Panc1 (cell line): Measurements from ENCODE around the gene KBTBD3.

Source experiments
- CTCF ChIP-seq: fragments of 450-650 bp; IDR thresholded peaks from 2 replicates; pipeline ENCODE4 v1.5.1; 2017; ENCODE audit warnings: mild to moderate bottlenecking
- POLR2AphosphoS5 ChIP-seq: IDR thresholded peaks from 2 replicates; pipeline ENCODE4 v1.6.1; 2012; ENCODE audit warnings: mild to moderate bottlenecking, low read depth, low read length, moderate library complexity
- REST ChIP-seq, 2 experiments: IDR thresholded peaks; 2 replicates each; pipeline ENCODE4 v1.6.1; 2011 to 2012; ENCODE audit warnings: low read depth in 2 of 2, control low read depth in 1 of 2, low read length in 1 of 2, mild to moderate bottlenecking in 1 of 2, moderate library complexity in 1 of 2; ENCODE audit not compliant: insufficient read depth in 1 of 2
- SIN3A ChIP-seq: IDR thresholded peaks from 2 replicates; pipeline ENCODE4 v1.6.1; 2012; ENCODE audit warnings: low read depth, mild to moderate bottlenecking, low read length, moderate library complexity, borderline replicate concordance; ENCODE audit not compliant: insufficient read depth

- no peak for TF ChIP-seq CTCF
- TF ChIP-seq POLR2AphosphoS5, result no peak
- TF ChIP-seq REST (IDR thresholded peaks at IDR 0.05; ENCODE audit: insufficient read depth in 1 of 2, low read depth in 2 of 2, low read length in 1 of 2), result no peak
- TF ChIP-seq SIN3A, result no peak
These were observed 15.3 kb upstream of the KBTBD3 start for GRCh38 chr11:106092446-106092845.
